Measurements from ENCODE around the gene NDUFA6. TPM values are rescaled to one million over a fixed set of nuclear protein-coding genes. Genes with fewer than 3 reads are reported as not detected.

Gene NDUFA6
- total and polyA plus RNA-seq, 2 of the 13 experiments (the other 11 are each of a cell fraction or from before 2014, with no cell fraction given) = 68.5 to 87.8 TPM

GRCh38 chr22:42080287-42080686 is 10.3 kb downstream of the NDUFA6 start:
- peak; percentile 26 for FAIRE-seq
- DNase-seq (ENCODE audit: low spot score) = no peak
- Histone ChIP-seq H3K4me1 (ENCODE audit: insufficient read depth, low read length) (peaks cover 22% of the 10 kb centered on the region), H3K4me3 (replicated peaks in 1 of 3; ENCODE audit: insufficient read depth in 1 of 3, low read depth in 2 of 3, low read length in 3 of 3) (peak overlapping the region; percentile 78 to 88 (median 87)), H2AFZ (ENCODE audit: low read length) (no peak overlapping the region), H3K27ac (ENCODE audit: extremely low read length, insufficient read depth, low read length) (peak overlapping the region; percentile 91), H3K9ac (ENCODE audit: insufficient read depth, low read depth, low read length) (peak overlapping the region; percentile 93), H3K27me3 (ENCODE audit: control insufficient read depth in 1 of 2, insufficient read depth in 2 of 2, low read length in 2 of 2) (no peaks in the 10 kb centered on the region; a peak in 1 of 5 replicates), H3K36me3 (replicated peaks in 1 of 2; ENCODE audit: control insufficient read depth in 1 of 2, insufficient read depth in 2 of 2, low read length in 2 of 2) (peaks cover 2 to 28% of the 10 kb centered on the region in 2 experiments; a peak in 3 of 5 replicates), H3K9me3 (ENCODE audit: low read length) (no peaks in the 10 kb centered on the region), H3K79me2 (ENCODE audit: insufficient read depth, low read length) (peaks cover 11% of the 10 kb centered on the region), H3K4me2 (ENCODE audit: low read depth, low read length) (peak overlapping the region; percentile 100), H4K20me1 (ENCODE audit: insufficient read depth, low read length) (no peaks in the 10 kb centered on the region)
- ChIA-PET POLR2A (interaction anchor here (0.6 to 3.8 kb wide), 5 partner anchors 10 to 133 kb away, joined by 3 to 89 read pairs (median 3); partner anchors contain the start of genes NAGA and NDUFA6), CTCF (ENCODE audit: low intra/inter-chr PET ratio, low total read pairs) (interaction anchor here (1.3 kb wide), 1 partner anchor 11 kb away, joined by 3 read pairs; the partner anchor contains the start of gene NDUFA6)
- no TSS peak for BruUV-seq (replicated peaks)
- TF ChIP-seq ZNF276 (CRISPR knock-in tag; IDR thresholded peaks at IDR 0.05; ENCODE audit: low read depth) (0 out of 2 replicates have a peak, but pooled peaks have one; percentile 13), MLX (CRISPR knock-in tag; IDR thresholded peaks at IDR 0.05) (no peak), GABPA (IDR thresholded peaks at IDR 0.05; ENCODE audit: low read depth, low read length) (no peak), GABPA (CRISPR knock-in tag; IDR thresholded peaks at IDR 0.05; ENCODE audit: low read depth) (peak; percentile 38; the same call in 1 of the 2 replicates)
- 1% methylated on average over 14 of the region's 14 CpGs for WGBS (ENCODE audit: low lambda C conversion rate)
- intact Hi-C loops (cut with micrococcal nuclease; ENCODE audit: unreplicated experiment) = loop anchor here (1.0 kb wide), 1 partner anchor 10 kb away; the partner anchor contains the start of gene NDUFA6
- in situ Hi-C loops (cut with HindIII; ENCODE audit: extremely low pct_ligation_motif_present, low pct_unique_long_range_greater_than_20kb) = no loop called here
- ATAC-seq = peak; percentile 21

All from HepG2 (cell line).